CMK (cell line): ENCODE data around the gene THAP10.

Experiments
- DNase-seq: peaks from one replicate; pipeline ENCODE4 v3.0.0-alpha.2; 2010; ENCODE audit warnings: low read depth

The THAP10 gene

GRCh38 chr15:70853973-70854665 is 38.1 kb downstream of the THAP10 start, which contains the start of gene LARP6:
Gene LARP6 (minus strand): TSS chr15:70854157. CDS start chr15:70854088, 69 bp downstream.
- no peak for DNase-seq

- DNase-seq = no peak
Observed at GRCh38 chr15:70853318-70853972, 38.8 kb downstream of the THAP10 start.

GRCh38 chr15:70852501-70853317 is 39.5 kb downstream of the THAP10 start:
- no peak for DNase-seq

GRCh38 chr15:70851889-70852288 is 40.3 kb downstream of the THAP10 start:
- no peak for DNase-seq

- DNase-seq = no peak
Observed at GRCh38 chr15:70845602-70846360, 46.5 kb downstream of the THAP10 start.

- no peak for DNase-seq
Observed at GRCh38 chr15:70837476-70837875, 54.8 kb downstream of the THAP10 start.

- DNase-seq = no peak
Observed at GRCh38 chr15:70835841-70836240, 56.4 kb downstream of the THAP10 start.

- DNase-seq = no peak
Observed at GRCh38 chr15:70835415-70835814, 56.8 kb downstream of the THAP10 start.

- no peak for DNase-seq
Observed at GRCh38 chr15:70834999-70835398, 57.2 kb downstream of the THAP10 start.

- no peak for DNase-seq
Observed at GRCh38 chr15:70833861-70834765, 58.1 kb downstream of the THAP10 start.

- no peak for DNase-seq
Observed at GRCh38 chr15:70833422-70833821, 58.8 kb downstream of the THAP10 start.

GRCh38 chr15:70832176-70832575 is 60.1 kb downstream of the THAP10 start:
- no peak for DNase-seq
